GM21723 (cell line): ENCODE results near the gene WRAP53.

Source experiments
- ATAC-seq: cut with Tn5 transposase; IDR thresholded peaks from one replicate; pipeline ENCODE4 v1.9.1; 2021; ENCODE audit warnings: mild to moderate bottlenecking, moderate library complexity; ENCODE audit not compliant: unreplicated experiment

Gene WRAP53

DNA sequence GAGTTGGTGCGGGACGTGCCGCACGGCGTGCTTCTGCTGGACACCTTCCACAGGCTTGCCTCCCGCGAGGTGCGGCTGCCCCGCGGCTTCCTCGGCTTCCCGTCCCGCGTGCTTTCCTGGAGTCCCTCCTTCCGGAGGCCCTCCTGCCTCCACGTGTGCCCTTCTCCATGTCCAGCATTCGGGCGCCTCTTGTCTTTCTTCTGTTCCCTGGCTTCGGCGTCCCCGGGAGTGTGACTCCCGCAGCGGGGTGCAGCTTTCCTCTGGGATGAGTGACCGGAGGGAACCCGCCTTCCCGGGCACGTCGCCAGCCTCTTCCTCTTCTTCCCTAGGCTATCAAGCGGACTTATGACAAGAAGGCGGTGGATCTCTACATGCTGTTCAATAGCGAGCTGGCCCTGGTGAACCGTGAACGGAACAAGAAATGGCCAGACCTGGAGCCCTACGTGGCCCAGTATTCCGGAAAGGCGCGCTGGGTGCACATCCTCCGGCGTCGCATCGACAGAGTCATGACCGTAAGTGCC, 52.3 kb downstream of the WRAP53 start:
- no peak for ATAC-seq

DNA sequence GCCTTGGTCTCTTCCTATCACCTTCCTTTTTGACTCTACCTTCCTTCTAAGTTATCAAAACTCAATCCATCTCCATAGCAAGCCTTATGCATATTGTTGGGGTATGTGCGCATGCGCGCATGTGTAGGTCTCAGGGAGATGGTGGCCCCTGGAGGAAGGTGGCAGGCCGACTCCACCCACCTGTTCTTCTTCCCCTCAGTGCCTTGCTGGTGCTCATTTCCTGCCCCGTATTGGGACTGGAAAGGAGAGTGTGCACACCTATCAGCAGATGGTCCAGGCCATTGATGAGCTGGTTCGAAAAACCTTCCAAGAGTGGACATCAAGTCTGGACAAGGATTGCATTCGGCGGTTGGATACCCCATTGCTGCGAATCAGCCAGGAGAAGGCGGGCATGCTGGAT, 54.5 kb downstream of the WRAP53 start:
- ATAC-seq: no peak

GRCh38 chr17:7744416-7744815, 56.1 kb downstream of the WRAP53 start:
- ATAC-seq: no peak

GRCh38 chr17:7745748-7746470, 57.6 kb downstream of the WRAP53 start:
- ATAC-seq: no peak

DNA sequence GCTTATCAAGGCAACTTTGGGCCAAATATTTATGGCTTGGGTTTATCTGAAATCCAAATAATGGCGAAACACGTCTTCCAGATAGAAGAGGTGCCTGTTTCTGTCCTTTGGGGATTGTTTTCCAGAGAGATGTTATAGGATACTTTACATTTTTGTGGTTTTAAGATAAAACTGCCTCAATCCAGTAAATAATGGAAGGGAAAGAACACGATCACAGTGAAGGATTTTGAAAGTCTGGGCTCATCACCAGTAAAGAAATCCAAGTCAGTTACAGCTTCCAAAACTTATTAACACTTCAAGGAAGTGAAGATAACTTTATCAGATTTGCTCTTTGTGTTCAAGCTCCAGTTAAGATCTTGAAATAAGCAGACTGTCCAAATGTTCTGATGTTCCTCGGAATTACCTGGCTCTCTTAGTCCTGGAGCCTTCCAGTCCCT, 59.4 kb downstream of the WRAP53 start:
- ATAC-seq: no peak

DNA sequence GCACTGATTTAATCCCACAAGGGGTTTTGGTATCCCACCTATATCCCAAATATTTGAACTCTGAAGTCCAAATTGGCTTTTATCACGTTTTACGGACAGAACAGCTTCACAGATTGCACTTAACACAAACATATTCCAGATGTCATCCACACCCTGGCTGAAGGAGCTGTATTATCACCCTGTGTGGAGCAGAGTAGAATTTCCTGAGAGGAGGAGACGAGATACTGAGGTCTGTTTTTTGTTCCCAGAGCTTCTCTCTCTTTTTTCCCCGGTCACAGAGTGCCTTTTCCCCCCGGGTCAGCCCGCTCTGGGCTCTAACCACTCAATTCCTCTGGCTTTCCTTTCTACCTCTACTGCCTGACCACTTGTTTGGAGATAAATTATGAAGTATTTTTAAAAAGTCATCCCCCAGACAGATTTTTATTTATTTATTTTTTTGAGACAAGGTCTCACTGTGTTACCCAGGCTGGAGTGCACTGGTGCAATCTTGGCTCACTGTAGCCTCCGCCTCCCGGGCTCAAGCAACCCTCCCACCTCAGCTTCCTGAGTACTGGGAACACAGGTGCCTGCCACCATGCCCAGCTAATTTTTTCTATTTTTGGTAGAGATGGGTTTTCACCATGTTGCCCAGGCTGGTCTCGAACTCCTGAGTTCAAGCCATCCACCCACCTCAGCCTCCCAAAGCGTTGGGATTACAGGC, 59.9 kb downstream of the WRAP53 start:
- ATAC-seq: no peak

- no peak for ATAC-seq
Observed at GRCh38 chr17:7750321-7750821, 62.1 kb downstream of the WRAP53 start.
